Measurements from ENCODE around the gene FOSL1. TPM values are rescaled to one million over a fixed set of nuclear protein-coding genes. Genes with fewer than 3 reads are reported as not detected.

FOSL1 gene
- total and polyA plus RNA-seq, 2 experiments from 2014 or later, result 14.6 to 17.1 TPM

- TF ChIP-seq, protein P1, sequence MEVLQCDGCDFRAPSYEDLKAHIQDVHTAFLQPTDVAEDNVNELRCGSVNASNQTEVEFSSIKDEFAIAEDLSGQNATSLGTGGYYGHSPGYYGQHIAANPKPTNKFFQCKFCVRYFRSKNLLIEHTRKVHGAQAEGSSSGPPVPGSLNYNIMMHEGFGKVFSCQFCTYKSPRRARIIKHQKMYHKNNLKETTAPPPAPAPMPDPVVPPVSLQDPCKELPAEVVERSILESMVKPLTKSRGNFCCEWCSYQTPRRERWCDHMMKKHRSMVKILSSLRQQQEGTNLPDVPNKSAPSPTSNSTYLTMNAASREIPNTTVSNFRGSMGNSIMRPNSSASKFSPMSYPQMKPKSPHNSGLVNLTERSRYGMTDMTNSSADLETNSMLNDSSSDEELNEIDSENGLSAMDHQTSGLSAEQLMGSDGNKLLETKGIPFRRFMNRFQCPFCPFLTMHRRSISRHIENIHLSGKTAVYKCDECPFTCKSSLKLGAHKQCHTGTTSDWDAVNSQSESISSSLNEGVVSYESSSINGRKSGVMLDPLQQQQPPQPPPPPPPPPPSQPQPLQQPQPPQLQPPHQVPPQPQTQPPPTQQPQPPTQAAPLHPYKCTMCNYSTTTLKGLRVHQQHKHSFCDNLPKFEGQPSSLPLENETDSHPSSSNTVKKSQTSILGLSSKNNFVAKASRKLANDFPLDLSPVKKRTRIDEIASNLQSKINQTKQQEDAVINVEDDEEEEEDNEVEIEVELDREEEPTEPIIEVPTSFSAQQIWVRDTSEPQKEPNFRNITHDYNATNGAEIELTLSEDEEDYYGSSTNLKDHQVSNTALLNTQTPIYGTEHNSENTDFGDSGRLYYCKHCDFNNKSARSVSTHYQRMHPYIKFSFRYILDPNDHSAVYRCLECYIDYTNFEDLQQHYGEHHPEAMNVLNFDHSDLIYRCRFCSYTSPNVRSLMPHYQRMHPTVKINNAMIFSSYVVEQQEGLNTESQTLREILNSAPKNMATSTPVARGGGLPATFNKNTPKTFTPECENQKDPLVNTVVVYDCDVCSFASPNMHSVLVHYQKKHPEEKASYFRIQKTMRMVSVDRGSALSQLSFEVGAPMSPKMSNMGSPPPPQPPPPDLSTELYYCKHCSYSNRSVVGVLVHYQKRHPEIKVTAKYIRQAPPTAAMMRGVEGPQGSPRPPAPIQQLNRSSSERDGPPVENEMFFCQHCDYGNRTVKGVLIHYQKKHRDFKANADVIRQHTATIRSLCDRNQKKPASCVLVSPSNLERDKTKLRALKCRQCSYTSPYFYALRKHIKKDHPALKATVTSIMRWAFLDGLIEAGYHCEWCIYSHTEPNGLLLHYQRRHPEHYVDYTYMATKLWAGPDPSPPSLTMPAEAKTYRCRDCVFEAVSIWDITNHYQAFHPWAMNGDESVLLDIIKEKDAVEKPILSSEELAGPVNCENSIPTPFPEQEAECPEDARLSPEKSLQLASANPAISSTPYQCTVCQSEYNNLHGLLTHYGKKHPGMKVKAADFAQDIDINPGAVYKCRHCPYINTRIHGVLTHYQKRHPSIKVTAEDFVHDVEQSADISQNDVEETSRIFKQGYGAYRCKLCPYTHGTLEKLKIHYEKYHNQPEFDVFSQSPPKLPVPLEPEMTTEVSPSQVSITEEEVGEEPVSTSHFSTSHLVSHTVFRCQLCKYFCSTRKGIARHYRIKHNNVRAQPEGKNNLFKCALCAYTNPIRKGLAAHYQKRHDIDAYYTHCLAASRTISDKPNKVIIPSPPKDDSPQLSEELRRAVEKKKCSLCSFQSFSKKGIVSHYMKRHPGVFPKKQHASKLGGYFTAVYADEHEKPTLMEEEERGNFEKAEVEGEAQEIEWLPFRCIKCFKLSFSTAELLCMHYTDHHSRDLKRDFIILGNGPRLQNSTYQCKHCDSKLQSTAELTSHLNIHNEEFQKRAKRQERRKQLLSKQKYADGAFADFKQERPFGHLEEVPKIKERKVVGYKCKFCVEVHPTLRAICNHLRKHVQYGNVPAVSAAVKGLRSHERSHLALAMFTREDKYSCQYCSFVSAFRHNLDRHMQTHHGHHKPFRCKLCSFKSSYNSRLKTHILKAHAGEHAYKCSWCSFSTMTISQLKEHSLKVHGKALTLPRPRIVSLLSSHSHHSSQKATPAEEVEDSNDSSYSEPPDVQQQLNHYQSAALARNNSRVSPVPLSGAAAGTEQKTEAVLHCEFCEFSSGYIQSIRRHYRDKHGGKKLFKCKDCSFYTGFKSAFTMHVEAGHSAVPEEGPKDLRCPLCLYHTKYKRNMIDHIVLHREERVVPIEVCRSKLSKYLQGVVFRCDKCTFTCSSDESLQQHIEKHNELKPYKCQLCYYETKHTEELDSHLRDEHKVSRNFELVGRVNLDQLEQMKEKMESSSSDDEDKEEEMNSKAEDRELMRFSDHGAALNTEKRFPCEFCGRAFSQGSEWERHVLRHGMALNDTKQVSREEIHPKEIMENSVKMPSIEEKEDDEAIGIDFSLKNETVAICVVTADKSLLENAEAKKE (CRISPR knock-in tag; IDR thresholded peaks at IDR 0.05), result no peak
- TF ChIP-seq JUNB (IDR thresholded peaks at IDR 0.05; ENCODE audit: unreplicated experiment), result no peak
- no peak for TF ChIP-seq POLR2AphosphoS5 (IDR thresholded peaks at IDR 0.05; ENCODE audit: low read depth)
- TF ChIP-seq ZNF114 (CRISPR knock-in tag; IDR thresholded peaks at IDR 0.05), result no peak
- TF ChIP-seq STAT1 (IDR thresholded peaks at IDR 0.05; ENCODE audit: unreplicated experiment), result no peak
- TF ChIP-seq, protein P2, sequence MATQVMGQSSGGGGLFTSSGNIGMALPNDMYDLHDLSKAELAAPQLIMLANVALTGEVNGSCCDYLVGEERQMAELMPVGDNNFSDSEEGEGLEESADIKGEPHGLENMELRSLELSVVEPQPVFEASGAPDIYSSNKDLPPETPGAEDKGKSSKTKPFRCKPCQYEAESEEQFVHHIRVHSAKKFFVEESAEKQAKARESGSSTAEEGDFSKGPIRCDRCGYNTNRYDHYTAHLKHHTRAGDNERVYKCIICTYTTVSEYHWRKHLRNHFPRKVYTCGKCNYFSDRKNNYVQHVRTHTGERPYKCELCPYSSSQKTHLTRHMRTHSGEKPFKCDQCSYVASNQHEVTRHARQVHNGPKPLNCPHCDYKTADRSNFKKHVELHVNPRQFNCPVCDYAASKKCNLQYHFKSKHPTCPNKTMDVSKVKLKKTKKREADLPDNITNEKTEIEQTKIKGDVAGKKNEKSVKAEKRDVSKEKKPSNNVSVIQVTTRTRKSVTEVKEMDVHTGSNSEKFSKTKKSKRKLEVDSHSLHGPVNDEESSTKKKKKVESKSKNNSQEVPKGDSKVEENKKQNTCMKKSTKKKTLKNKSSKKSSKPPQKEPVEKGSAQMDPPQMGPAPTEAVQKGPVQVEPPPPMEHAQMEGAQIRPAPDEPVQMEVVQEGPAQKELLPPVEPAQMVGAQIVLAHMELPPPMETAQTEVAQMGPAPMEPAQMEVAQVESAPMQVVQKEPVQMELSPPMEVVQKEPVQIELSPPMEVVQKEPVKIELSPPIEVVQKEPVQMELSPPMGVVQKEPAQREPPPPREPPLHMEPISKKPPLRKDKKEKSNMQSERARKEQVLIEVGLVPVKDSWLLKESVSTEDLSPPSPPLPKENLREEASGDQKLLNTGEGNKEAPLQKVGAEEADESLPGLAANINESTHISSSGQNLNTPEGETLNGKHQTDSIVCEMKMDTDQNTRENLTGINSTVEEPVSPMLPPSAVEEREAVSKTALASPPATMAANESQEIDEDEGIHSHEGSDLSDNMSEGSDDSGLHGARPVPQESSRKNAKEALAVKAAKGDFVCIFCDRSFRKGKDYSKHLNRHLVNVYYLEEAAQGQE (IDR thresholded peaks at IDR 0.05; ENCODE audit: unreplicated experiment), result no peak
These were observed 47.5 kb upstream of the FOSL1 start (continued) for GRCh38 chr11:65947603-65948125.

All from GM23338 (cell line).